Panc1 (cell line): ENCODE measurements around the gene CNPY3. TPM values are rescaled to one million over a fixed set of nuclear protein-coding genes. Genes with fewer than 3 reads are reported as not detected.
A peak's percentile ranks its signal among the peaks of the same experiment; 100 is the strongest.

ENCODE experiments used
- ATAC-seq: fragments of 200-7000 bp; cut with Tn5 transposase; 2 replicates; pipeline ENCODE4 v1.9.1; 2020; ENCODE audit warnings: mild to moderate bottlenecking, moderate library complexity
- BruUV-seq: library from RNA; stranded (reverse); fragments of 400-500 nt; replicated peaks from 2 replicates; lab custom pipeline; 2021; lab: Mats Ljungman, UMichigan
- CTCF ChIA-PET: fragments of 300-600 bp; sonication (Branson Sonifier 250); formaldehyde crosslinking; loops from one replicate; lab custom pipeline; 2022; ENCODE audit warnings: antibody characterized with exemption; lab: Charles Lee
- POLR2A ChIA-PET: fragments of 300-600 bp; sonication (Branson Sonifier 250); formaldehyde crosslinking; loops from one replicate; lab custom pipeline; 2022; ENCODE audit warnings: antibody characterized with exemption; lab: Charles Lee
- DNase-seq: peaks from one replicate; pipeline ENCODE4 v3.0.0-alpha.2; 2010; ENCODE audit warnings: low read depth, low spot score
- H3K27ac ChIP-seq: 2 replicates; pipeline ENCODE4 v1.5.1; 2011; ENCODE audit warnings: mild to moderate bottlenecking, low read length, inconsistent platforms
- H3K27me3 ChIP-seq: fragments of 200-500 bp; sonication (Bioruptor generic); 2 replicates; pipeline ENCODE4 v1.6.0; 2014; ENCODE audit warnings: low read length, inconsistent platforms; ENCODE audit not compliant: control insufficient read depth, insufficient read depth
- H3K36me3 ChIP-seq: fragments of 200-500 bp; sonication (Bioruptor generic); 2 replicates; pipeline ENCODE4 v1.5.1; 2014; ENCODE audit warnings: inconsistent platforms, mild to moderate bottlenecking, low read length, moderate library complexity; ENCODE audit not compliant: control insufficient read depth, insufficient read depth
- H3K4me1 ChIP-seq: 2 replicates; pipeline ENCODE4 v1.5.1; 2011; ENCODE audit warnings: inconsistent platforms, mild to moderate bottlenecking, low read length, moderate library complexity; ENCODE audit not compliant: control insufficient read depth, insufficient read depth
- H3K4me3 ChIP-seq, 2 experiments: 2 replicates each; pipeline ENCODE4 v1.5.1; 2011 to 2012; ENCODE audit warnings: low read depth in 2 of 2, low read length in 2 of 2, mild to moderate bottlenecking in 2 of 2, inconsistent platforms in 1 of 2, moderate library complexity in 1 of 2
- H3K9me3 ChIP-seq: fragments of 200-500 bp; sonication (Bioruptor generic); 2 replicates; pipeline ENCODE4 v1.5.1; 2014; ENCODE audit warnings: low read depth, mild to moderate bottlenecking, inconsistent platforms, low read length, moderate library complexity; ENCODE audit not compliant: control insufficient read depth, insufficient read depth
- POLR2AphosphoS5 ChIP-seq: IDR thresholded peaks from 2 replicates; pipeline ENCODE4 v1.6.1; 2012; ENCODE audit warnings: mild to moderate bottlenecking, low read depth, low read length, moderate library complexity
- SIN3A ChIP-seq: IDR thresholded peaks from 2 replicates; pipeline ENCODE4 v1.6.1; 2012; ENCODE audit warnings: low read depth, mild to moderate bottlenecking, low read length, moderate library complexity, borderline replicate concordance; ENCODE audit not compliant: insufficient read depth
- TCF7L2 ChIP-seq: IDR thresholded peaks from 2 replicates; pipeline ENCODE4 v1.6.1; 2011; ENCODE audit warnings: mild to moderate bottlenecking, low read depth, low read length, inconsistent platforms
- in situ Hi-C: cut with HindIII; loops from 2 replicates; pipeline ENCODE4 v1.10.0; 2016; ENCODE audit warnings: low sequenced_read_pairs, low pct_unique_long_range_greater_than_20kb
- intact Hi-C: fragments of 100-400 bp; cut with micrococcal nuclease; formaldehyde crosslinking; loops from one replicate; pipeline ENCODE4 v1.10.0; 2022; ENCODE audit not compliant: unreplicated experiment
- total RNA-seq: library from RNA; stranded (reverse); gene quantifications from one replicate; pipeline ENCODE4 v1.2.1, GENCODE V29; 2021; ENCODE audit not compliant: unreplicated experiment
- TF ChIP-seq, protein P1 (sequence below): fragments of 450-650 bp; IDR thresholded peaks from 2 replicates; pipeline ENCODE4 v1.5.1; 2017; ENCODE audit warnings: mild to moderate bottlenecking
- TF ChIP-seq, protein P2 (sequence below), 2 experiments: IDR thresholded peaks; 2 replicates each; pipeline ENCODE4 v1.6.1; 2011 to 2012; ENCODE audit warnings: low read depth in 2 of 2, control low read depth in 1 of 2, low read length in 1 of 2, mild to moderate bottlenecking in 1 of 2, moderate library complexity in 1 of 2; ENCODE audit not compliant: insufficient read depth in 1 of 2

CNPY3 gene
- total RNA-seq, 1 experiment from 2014 or later = 72.8 TPM

DNA sequence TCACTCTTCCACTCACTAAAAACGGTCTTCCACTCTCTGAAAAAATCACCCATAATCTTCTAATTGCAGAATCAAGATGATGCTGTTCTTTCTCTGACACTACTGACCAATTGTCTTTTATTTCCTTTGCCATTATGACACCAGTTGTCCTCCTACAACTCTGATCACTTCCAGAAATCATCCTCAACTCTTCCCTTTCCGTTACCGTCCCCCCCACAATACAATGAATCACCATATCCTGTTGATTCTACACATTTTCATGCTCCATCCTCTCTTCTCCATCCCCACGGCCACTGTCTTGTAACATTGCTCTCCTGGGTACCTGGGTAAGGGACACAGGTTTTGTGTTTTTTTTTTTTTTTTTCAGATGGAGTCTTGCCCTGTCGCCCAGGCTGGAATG is 52.6 kb downstream of the CNPY3 start:
- Histone ChIP-seq H3K4me3 (no peak overlapping the region), H3K9me3 (no peaks in the 10 kb centered on the region), H3K27me3 (no peaks in the 10 kb centered on the region), H3K36me3 (no peaks in the 10 kb centered on the region; the same call in 1 of the 2 replicates), H3K27ac (peak overlapping the region; percentile 49; the same call in 1 of the 2 replicates), H3K4me1 (peaks cover 18% of the 10 kb centered on the region; the same call in 1 of the 2 replicates)
- ATAC-seq = no peak
- ChIA-PET POLR2A (no interaction called here), CTCF (no interaction called here)
- no peak for TF ChIP-seq TCF7L2
- TF ChIP-seq POLR2AphosphoS5 = no peak
- TF ChIP-seq, protein P1, sequence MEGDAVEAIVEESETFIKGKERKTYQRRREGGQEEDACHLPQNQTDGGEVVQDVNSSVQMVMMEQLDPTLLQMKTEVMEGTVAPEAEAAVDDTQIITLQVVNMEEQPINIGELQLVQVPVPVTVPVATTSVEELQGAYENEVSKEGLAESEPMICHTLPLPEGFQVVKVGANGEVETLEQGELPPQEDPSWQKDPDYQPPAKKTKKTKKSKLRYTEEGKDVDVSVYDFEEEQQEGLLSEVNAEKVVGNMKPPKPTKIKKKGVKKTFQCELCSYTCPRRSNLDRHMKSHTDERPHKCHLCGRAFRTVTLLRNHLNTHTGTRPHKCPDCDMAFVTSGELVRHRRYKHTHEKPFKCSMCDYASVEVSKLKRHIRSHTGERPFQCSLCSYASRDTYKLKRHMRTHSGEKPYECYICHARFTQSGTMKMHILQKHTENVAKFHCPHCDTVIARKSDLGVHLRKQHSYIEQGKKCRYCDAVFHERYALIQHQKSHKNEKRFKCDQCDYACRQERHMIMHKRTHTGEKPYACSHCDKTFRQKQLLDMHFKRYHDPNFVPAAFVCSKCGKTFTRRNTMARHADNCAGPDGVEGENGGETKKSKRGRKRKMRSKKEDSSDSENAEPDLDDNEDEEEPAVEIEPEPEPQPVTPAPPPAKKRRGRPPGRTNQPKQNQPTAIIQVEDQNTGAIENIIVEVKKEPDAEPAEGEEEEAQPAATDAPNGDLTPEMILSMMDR = no peak
- TF ChIP-seq, protein P2, sequence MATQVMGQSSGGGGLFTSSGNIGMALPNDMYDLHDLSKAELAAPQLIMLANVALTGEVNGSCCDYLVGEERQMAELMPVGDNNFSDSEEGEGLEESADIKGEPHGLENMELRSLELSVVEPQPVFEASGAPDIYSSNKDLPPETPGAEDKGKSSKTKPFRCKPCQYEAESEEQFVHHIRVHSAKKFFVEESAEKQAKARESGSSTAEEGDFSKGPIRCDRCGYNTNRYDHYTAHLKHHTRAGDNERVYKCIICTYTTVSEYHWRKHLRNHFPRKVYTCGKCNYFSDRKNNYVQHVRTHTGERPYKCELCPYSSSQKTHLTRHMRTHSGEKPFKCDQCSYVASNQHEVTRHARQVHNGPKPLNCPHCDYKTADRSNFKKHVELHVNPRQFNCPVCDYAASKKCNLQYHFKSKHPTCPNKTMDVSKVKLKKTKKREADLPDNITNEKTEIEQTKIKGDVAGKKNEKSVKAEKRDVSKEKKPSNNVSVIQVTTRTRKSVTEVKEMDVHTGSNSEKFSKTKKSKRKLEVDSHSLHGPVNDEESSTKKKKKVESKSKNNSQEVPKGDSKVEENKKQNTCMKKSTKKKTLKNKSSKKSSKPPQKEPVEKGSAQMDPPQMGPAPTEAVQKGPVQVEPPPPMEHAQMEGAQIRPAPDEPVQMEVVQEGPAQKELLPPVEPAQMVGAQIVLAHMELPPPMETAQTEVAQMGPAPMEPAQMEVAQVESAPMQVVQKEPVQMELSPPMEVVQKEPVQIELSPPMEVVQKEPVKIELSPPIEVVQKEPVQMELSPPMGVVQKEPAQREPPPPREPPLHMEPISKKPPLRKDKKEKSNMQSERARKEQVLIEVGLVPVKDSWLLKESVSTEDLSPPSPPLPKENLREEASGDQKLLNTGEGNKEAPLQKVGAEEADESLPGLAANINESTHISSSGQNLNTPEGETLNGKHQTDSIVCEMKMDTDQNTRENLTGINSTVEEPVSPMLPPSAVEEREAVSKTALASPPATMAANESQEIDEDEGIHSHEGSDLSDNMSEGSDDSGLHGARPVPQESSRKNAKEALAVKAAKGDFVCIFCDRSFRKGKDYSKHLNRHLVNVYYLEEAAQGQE (IDR thresholded peaks at IDR 0.05; ENCODE audit: insufficient read depth in 1 of 2, low read depth in 2 of 2, low read length in 1 of 2) = no peak
- TF ChIP-seq SIN3A = no peak
- in situ Hi-C loops = no loop called here
- no peak for DNase-seq
- intact Hi-C loops = no loop called here
- BruUV-seq = no TSS peak

DNA sequence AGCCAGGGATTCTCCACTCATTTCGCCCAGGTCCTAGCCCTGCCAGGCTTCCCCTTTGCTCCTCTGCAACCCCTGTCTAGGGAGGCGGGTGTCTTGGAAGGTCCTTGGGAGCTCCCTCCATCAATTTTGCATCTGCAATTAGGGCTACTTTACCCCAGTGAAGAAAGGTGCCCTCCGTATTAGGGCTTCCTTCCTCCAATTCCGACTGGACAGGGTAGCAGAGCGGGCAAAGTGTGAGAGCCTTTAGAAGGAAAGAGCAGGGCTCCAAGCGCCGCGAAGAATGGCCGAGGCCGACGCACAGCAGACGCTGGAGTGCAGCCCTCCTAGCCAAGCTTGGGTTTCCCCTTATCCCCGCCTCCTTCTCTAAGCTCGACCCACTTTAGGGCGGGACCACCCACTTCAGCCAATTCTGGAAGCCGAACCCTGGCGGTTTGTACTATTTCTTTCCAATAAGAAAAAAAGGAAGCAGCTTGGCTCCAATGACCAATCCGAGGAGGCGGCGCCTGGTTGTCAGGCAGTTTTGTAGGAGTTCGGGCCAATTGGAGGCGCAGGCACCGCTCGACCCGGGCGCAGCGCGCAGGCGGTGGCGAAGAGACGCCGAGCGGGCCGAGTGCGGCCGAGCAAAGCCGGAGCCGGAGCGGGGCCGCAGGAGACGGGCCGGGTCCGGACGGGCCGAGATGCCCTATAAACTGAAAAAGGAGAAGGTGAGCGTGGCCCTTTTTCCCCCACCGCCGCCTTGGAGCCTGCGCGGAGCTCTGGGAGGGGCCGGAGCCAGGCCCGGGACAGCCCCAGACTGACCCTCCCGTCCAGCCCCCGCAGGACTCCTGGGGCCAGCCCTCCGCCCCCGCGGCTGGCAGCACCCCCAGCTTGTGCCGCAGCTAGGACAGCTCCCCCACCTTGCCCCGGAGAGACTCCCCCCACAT is 55.0 kb downstream of the CNPY3 start, which contains the start of gene PPP2R5D:
Gene PPP2R5D, plus strand, starts transcription at position 570 of the 923 bp plus-strand sequence. Its CDS starts 108 bp downstream, at position 678.
- in situ Hi-C loops = no loop called here
- BruUV-seq = no TSS peak
- CTCF ChIA-PET = interaction anchor here (0.6 to 0.9 kb wide), 2 partner anchors 110 to 160 kb away, joined by 3 read pairs; no protein-coding TSS in a partner anchor
- TF ChIP-seq, protein P1 = no peak
- TF ChIP-seq SIN3A (0 out of 2 replicates have a peak, but pooled peaks have one; percentile 40), POLR2AphosphoS5 (peak; percentile 82; the same call in 1 of the 2 replicates), TCF7L2 (no peak)
- TF ChIP-seq, protein P2 (IDR thresholded peaks at IDR 0.05; ENCODE audit: insufficient read depth in 1 of 2, low read depth in 2 of 2, low read length in 1 of 2) = no peak
- no peaks in the 10 kb centered on the region for H3K9me3 ChIP-seq
- peak; percentile 93 for DNase-seq
- POLR2A ChIA-PET = interaction anchor here (0.9 kb wide), 1 partner anchor 24 kb away, joined by 6 read pairs; the partner anchor contains the start of gene GNMT
- peaks cover under 1% of the 10 kb centered on the region for H3K36me3 ChIP-seq
- H3K4me3 ChIP-seq = peak within 1 kb of the TSS; percentile 66 to 75
- peak within 1 kb of the TSS; percentile 95 for H3K27ac ChIP-seq
- peak; percentile 97 for ATAC-seq
- H3K27me3 ChIP-seq = no peaks in the 10 kb centered on the region
- intact Hi-C loops = no loop called here
- peaks cover 10% of the 10 kb centered on the region; the same call in 1 of the 2 replicates for H3K4me1 ChIP-seq
